HL-60 (cell line): ENCODE results near the gene VPS18.

Experiments
- DNase-seq, 2 experiments: peaks; one replicate each; pipeline ENCODE4 v3.0.0-alpha.2; 2010 to 2020; ENCODE audit warnings: low read depth in 1 of 2, low spot score in 1 of 2
- H3K27ac ChIP-seq: fragments of 250-450 bp; sonication (Bioruptor Pico); replicated peaks from 2 replicates; pipeline ENCODE4 v1.5.1; 2020; ENCODE audit warnings: mild to moderate bottlenecking, moderate library complexity
- H3K27me3 ChIP-seq: fragments of 250-450 bp; sonication (Bioruptor Pico); 2 replicates; pipeline ENCODE4 v1.5.1; 2021; ENCODE audit warnings: mild to moderate bottlenecking, moderate library complexity; ENCODE audit not compliant: insufficient read depth, poor library complexity, severe bottlenecking
- H3K4me3 ChIP-seq: replicated peaks from 2 replicates; pipeline ENCODE4 v1.5.1; 2011; ENCODE audit warnings: mild to moderate bottlenecking, control low read depth, low read length; ENCODE audit not compliant: insufficient read depth
- GABPA ChIP-seq: IDR thresholded peaks from 2 replicates; pipeline ENCODE4 v1.6.1; 2012; ENCODE audit warnings: low read depth
- POLR2AphosphoS5 ChIP-seq: IDR thresholded peaks from 2 replicates; pipeline ENCODE4 v1.6.1; 2012; ENCODE audit warnings: low read depth
- SPI1 ChIP-seq: IDR thresholded peaks from 2 replicates; pipeline ENCODE4 v1.6.1; 2012; ENCODE audit warnings: low read depth, mild to moderate bottlenecking, borderline replicate concordance
- TF ChIP-seq, protein P1 (sequence below): IDR thresholded peaks from 2 replicates; pipeline ENCODE4 v1.6.1; 2012; ENCODE audit warnings: low read depth; ENCODE audit not compliant: insufficient replicate concordance
- TF ChIP-seq, protein P2 (sequence below): IDR thresholded peaks from one replicate; pipeline ENCODE4 v1.5.1; 2011; ENCODE audit warnings: low read length, control low read depth, inconsistent platforms; ENCODE audit not compliant: insufficient read depth

The VPS18 gene

DNA sequence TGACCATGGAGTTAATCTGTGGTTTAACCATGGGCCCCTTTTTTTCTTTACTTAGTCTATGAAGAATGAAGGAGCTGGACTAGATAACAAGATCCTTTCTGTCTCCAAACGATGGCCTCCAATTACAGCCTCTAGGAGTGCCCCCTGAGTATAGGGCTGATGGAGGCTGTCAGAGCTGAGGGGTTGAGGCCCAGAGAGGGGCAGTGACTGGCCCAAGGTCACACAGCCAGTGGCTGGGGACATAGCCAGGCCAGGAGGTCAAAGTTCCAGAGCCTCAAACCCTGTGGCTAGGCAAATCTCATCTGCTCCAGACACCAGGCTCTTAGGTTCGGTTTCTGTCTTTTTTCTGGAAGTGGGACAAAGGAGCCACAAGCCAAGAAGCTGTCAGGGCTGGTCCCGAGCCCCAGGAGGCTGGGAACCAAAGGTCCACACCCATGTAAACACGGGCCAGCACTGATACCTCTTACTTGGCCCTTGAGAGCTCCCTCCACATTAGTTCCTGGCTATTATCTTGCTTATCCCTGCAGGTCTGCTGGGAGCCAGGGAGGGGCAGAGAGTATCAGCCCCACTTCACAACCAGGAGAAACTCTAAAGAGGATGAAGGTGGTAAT is 30.5 kb upstream of the VPS18 start:
- no peaks in the 10 kb centered on the region for H3K27me3 ChIP-seq
- TF ChIP-seq, protein P1, sequence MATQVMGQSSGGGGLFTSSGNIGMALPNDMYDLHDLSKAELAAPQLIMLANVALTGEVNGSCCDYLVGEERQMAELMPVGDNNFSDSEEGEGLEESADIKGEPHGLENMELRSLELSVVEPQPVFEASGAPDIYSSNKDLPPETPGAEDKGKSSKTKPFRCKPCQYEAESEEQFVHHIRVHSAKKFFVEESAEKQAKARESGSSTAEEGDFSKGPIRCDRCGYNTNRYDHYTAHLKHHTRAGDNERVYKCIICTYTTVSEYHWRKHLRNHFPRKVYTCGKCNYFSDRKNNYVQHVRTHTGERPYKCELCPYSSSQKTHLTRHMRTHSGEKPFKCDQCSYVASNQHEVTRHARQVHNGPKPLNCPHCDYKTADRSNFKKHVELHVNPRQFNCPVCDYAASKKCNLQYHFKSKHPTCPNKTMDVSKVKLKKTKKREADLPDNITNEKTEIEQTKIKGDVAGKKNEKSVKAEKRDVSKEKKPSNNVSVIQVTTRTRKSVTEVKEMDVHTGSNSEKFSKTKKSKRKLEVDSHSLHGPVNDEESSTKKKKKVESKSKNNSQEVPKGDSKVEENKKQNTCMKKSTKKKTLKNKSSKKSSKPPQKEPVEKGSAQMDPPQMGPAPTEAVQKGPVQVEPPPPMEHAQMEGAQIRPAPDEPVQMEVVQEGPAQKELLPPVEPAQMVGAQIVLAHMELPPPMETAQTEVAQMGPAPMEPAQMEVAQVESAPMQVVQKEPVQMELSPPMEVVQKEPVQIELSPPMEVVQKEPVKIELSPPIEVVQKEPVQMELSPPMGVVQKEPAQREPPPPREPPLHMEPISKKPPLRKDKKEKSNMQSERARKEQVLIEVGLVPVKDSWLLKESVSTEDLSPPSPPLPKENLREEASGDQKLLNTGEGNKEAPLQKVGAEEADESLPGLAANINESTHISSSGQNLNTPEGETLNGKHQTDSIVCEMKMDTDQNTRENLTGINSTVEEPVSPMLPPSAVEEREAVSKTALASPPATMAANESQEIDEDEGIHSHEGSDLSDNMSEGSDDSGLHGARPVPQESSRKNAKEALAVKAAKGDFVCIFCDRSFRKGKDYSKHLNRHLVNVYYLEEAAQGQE, result no peak
- no peak for TF ChIP-seq GABPA
- TF ChIP-seq POLR2AphosphoS5, result no peak
- TF ChIP-seq SPI1, result no peak
- TF ChIP-seq, protein P2, sequence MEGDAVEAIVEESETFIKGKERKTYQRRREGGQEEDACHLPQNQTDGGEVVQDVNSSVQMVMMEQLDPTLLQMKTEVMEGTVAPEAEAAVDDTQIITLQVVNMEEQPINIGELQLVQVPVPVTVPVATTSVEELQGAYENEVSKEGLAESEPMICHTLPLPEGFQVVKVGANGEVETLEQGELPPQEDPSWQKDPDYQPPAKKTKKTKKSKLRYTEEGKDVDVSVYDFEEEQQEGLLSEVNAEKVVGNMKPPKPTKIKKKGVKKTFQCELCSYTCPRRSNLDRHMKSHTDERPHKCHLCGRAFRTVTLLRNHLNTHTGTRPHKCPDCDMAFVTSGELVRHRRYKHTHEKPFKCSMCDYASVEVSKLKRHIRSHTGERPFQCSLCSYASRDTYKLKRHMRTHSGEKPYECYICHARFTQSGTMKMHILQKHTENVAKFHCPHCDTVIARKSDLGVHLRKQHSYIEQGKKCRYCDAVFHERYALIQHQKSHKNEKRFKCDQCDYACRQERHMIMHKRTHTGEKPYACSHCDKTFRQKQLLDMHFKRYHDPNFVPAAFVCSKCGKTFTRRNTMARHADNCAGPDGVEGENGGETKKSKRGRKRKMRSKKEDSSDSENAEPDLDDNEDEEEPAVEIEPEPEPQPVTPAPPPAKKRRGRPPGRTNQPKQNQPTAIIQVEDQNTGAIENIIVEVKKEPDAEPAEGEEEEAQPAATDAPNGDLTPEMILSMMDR, result no peak
- H3K4me3 ChIP-seq, result no peak overlapping the region
- no peak for DNase-seq
- no peak overlapping the region for H3K27ac ChIP-seq

DNA sequence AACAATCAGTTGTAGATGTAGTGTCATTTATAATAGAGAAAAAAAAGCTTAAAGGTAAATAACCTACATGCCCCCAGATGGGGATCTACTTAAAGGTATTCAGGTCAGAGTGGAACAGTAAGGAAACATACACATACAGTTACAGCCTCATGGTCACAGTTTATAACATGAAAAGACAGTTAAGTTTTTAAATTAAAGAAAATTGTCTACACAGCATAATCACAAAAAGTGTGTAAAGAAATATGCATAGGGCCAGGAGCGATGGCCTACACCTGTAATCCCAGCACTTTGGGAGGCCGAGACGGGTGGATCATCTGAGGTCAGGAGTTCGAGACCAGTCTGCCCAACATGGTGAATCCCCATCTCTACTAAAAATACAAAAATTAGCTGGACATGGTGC is 27.1 kb upstream of the VPS18 start:
- H3K27me3 ChIP-seq, result no peaks in the 10 kb centered on the region
- TF ChIP-seq POLR2AphosphoS5 (no peak), GABPA (no peak), SPI1 (no peak)
- TF ChIP-seq, protein P1, result no peak
- TF ChIP-seq, protein P2, result no peak
- no peak overlapping the region for H3K27ac ChIP-seq

DNA sequence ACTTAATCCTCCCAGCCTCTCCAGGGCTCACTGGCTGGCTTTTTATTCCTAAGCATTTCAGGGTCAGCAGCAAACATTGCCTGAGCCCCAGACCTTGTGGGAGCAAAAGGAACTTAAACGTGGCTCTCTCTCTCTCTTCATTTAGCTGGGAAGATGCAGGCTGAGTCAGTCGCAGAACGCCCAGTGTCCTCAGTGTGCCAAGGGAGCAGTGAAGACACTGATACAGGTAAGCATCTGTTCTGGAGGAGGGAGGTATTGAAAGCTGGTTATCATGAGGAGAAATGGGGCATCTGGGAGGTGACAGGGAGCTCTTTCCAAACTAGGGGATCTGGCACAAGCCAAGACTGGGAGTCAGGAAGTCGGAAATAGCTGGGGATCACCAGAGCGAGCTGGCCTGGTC is 24.6 kb upstream of the VPS18 start:
- DNase-seq, result no peak
- no peak overlapping the region for H3K4me3 ChIP-seq
- TF ChIP-seq SPI1 (no peak), POLR2AphosphoS5 (no peak), GABPA (no peak)
- TF ChIP-seq, protein P1, result no peak
- TF ChIP-seq, protein P2, result no peak
- H3K27ac ChIP-seq, result no peak overlapping the region
- no peaks in the 10 kb centered on the region for H3K27me3 ChIP-seq

More for the DNA sequence above, 27.1 kb upstream of the VPS18 start:
- DNase-seq, result no peak
- no peak overlapping the region for H3K4me3 ChIP-seq
